GF-D8 (cell line): ENCODE data around the gene JCAD.
"Not testable (repeated sequence)": the region's sequence is repeated elsewhere in the genome, so short reads cannot be mapped to it uniquely, and the experiment has no call there.

Experiments
- DNase-seq: peaks from one replicate; lab custom pipeline; 2025; lab: John Stamatoyannopoulos, UW

The JCAD gene

GRCh38 chr10:29982997-29983648 lies 76.3 kb downstream of the JCAD start:
- no peak for DNase-seq

- no peak for DNase-seq
These were observed 77.9 kb downstream of the JCAD start for GRCh38 chr10:29981510-29981909.

GRCh38 chr10:29980084-29980483 lies 79.3 kb downstream of the JCAD start:
- no peak for DNase-seq

GRCh38 chr10:29979421-29979779 lies 80.0 kb downstream of the JCAD start:
- DNase-seq: not testable (repeated sequence)

GRCh38 chr10:29977171-29977570 lies 82.2 kb downstream of the JCAD start:
- no peak for DNase-seq

GRCh38 chr10:29976134-29976533 lies 83.3 kb downstream of the JCAD start:
- no peak for DNase-seq

DNA sequence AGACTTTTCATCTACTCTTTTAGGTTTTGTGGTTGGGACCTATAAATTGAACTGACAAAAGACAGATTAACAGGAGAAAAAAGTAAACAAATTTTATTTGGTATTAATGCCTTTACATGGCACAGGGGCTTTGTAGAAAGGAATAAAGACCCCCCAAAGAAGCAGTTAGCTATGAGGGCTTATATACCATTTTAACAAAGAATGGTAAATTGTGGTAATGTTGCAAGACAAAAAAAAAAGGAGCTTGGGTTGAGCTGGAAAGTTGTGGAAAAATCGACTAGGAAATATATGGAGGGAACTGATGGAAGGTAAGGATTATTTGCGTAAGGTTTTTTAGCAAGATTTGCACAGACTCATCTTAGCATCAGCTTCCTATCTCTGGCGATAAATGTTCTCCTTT lies 84.6 kb downstream of the JCAD start:
- DNase-seq: no peak

- DNase-seq: no peak
These were observed 85.5 kb downstream of the JCAD start for GRCh38 chr10:29973921-29974320.

DNA sequence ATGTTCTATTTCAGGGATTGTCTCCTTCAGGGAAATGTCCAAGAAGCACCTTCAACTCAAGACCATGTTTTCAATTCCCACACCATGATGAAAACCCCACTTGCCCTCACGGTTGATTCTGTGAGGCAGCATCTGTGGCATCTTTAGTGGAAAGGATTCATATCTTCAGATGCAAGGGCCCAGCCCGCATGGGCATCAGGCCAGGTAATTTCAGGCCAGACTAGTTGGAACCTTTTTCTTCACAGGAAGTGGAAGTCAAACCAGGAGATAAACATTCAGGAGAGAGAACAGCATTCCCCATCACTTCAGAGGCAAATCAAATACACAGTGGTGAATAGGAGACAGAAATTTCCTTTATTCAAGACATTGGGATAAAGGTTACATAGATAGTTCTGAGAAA lies 88.8 kb downstream of the JCAD start:
- DNase-seq: no peak

DNA sequence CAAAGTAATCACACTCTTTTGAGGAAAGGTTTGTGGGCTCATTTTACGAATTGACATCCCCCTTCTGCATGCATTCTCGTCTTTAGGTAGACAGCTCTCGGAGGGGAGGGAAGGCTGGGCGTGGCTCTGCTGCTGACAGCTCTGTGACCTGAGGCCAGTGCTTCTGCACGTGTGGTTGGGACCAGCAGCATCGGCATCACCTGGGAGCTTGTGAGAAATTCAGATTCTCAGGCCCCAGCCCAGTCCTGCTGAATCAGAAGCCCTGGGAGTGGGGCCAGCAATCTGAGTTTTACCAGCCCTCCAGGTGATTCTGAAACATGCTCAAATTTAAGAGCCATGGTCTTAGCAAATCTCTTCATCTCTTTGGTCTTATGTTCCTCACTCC lies 89.4 kb downstream of the JCAD start:
- no peak for DNase-seq

GRCh38 chr10:29969255-29970011 lies 90.0 kb downstream of the JCAD start:
- no peak for DNase-seq

DNA sequence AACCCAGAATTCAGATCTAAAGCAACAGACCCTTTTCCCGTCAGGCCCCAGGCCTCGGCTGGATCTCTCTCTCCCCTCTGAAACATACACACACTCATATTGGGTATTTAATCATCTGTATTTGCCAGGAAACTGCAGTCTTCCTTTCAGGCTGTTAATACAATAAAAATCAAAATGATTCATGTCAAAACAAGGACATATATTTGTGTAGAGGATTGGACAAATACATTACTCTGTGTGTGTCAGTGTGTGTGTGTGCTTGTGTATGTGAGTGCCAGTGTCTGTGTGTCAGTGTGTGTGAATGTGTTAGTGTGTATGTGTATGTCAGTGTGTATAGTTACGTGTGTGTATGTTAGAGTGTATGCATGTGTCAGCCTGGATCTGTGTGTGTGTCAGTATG lies 90.8 kb downstream of the JCAD start:
- no peak for DNase-seq

DNA sequence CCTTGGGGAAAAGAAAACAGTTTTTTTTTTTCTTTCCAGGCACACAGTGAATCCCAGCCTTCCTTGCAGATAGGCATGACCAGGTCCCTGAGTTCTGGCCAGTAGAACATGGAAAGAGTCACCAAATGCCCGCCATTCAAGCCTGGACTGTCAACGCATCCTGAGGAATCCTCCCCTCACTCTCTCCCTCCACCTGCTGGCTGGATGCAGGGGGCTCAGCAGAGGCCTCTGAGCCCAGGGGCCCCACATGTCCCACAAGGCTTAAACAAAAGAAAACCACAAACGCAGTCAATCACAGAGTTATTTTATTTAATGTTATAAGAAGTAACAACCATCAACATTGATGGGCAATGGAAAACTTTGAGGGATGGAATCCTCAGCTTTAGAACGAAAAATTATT lies 93.1 kb downstream of the JCAD start:
- DNase-seq: no peak
